ENCODE measurements around the gene MAPKAP1.

- TF ChIP-seq YY1 (IDR thresholded peaks at IDR 0.05; ENCODE audit: insufficient read depth, insufficient read length) (no peak), SUZ12 (IDR thresholded peaks at IDR 0.05; ENCODE audit: extremely low read depth, insufficient read depth, insufficient read length) (no peak), ZNF274 (IDR thresholded peaks at IDR 0.05; ENCODE audit: low read depth, low read length) (no peak)
These were observed 19.6 kb upstream of the MAPKAP1 start for GRCh38 chr9:125726456-125727132.
